ACHN (cell line): ENCODE data around the gene AP2M1.
"Not testable (repeated sequence)": the region's sequence is repeated elsewhere in the genome, so short reads cannot be mapped to it uniquely, and the experiment has no call there.

Experiments used
- DNase-seq: peaks from one replicate; pipeline ENCODE4 v3.0.0-alpha.2; 2015
- in situ Hi-C: cut with HindIII; loops from 2 replicates; pipeline ENCODE4 v1.10.0; 2017; ENCODE audit warnings: low sequenced_read_pairs, low pct_ligation_motif_present, low pct_unique_long_range_greater_than_20kb

AP2M1 gene

DNA sequence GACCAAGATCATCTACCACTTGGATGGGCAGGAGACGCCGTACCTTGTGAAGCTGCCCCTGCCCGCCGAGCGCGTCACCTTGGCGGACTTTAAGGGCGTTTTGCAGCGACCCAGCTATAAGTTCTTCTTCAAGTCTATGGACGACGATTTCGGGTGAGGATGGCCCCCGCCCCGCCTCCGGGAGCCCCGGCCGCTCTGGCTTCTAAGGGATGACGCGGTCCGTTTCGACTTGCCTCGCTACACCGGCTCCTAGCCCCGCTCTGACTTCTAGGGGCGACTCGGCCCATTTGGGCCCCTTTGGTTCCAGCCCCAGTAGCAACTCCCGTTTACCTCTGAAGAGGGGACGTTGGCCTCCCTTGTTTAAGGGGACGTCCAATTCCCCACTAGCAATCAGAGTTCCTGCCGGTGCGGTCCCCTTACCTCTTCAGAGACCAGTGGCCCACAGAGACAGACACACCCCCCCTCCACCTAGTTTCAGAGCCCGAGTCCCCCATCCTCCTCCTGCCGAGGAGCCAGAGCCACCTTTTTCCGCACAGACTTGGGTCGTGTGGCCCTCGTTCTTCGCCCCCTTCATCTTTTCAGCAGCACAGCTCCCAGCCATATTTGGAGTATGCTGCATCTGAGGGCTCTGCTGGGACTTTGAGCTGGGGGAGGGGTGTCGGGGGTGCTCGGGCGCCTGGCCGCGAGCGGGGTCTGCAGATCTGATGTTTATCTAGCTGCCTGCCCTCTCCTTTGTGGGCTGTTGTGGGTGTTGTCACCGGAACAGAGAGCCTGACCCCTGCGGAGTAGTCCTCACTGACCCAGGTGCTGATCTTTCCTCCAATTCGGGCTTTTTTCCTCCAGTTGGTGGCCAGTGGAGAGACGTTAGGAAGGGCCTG lies 18.8 kb upstream of the AP2M1 start:
- peak; percentile 35 for DNase-seq

GRCh38 chr3:184156522-184156955 lies 18.1 kb upstream of the AP2M1 start:
- DNase-seq: peak; percentile 39
- in situ Hi-C loops: no loop called here

More for the DNA sequence above, 18.8 kb upstream of the AP2M1 start:
- in situ Hi-C loops: no loop called here

DNA sequence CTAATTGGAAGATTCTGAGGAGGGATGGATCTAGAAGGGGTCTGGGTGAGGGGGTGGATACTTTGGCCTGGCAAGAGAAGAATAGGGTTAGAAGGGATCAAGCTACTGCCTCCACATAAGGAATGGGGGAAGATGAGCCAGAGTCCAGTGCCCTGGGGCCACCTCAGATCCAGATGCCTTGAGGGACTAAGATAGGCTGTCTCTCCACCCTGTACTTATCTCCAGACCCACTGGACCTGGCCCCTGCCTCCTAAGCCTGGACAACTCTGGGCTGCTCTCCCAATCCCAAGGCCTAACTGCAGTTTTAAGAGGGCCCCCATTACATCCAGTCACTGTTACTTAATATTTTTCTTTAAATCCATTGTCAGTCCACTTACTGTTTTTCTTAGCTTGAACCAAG lies 17.4 kb upstream of the AP2M1 start:
- in situ Hi-C loops: no loop called here
- DNase-seq: no peak

GRCh38 chr3:184158404-184158803 lies 16.3 kb upstream of the AP2M1 start:
- DNase-seq: no peak
- in situ Hi-C loops: no loop called here

DNA sequence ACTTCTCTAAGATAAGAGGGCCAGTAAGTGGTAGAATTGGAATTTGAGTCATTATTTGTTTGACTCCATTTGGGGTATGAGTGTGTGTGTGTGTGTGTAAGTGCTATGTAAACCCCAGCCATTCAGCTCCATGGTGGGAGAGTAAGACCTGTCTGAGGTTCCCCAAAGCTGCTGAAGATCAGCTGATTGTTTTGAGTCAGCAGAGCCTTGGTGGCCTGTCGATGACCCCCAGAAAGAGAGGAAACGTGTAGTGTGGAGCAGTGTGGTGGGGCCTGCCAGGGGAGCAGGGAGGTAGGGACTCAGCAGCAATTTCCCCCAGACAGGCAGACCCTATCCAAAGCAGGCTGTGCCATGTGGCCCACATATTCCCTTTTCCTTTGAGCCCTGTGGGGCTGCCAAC lies 14.2 kb upstream of the AP2M1 start:
- in situ Hi-C loops: no loop called here
- DNase-seq: no peak

- in situ Hi-C loops, DNase-seq: not testable (repeated sequence)
Measured at GRCh38 chr3:184162571-184163070, 12.0 kb upstream of the AP2M1 start.

DNA sequence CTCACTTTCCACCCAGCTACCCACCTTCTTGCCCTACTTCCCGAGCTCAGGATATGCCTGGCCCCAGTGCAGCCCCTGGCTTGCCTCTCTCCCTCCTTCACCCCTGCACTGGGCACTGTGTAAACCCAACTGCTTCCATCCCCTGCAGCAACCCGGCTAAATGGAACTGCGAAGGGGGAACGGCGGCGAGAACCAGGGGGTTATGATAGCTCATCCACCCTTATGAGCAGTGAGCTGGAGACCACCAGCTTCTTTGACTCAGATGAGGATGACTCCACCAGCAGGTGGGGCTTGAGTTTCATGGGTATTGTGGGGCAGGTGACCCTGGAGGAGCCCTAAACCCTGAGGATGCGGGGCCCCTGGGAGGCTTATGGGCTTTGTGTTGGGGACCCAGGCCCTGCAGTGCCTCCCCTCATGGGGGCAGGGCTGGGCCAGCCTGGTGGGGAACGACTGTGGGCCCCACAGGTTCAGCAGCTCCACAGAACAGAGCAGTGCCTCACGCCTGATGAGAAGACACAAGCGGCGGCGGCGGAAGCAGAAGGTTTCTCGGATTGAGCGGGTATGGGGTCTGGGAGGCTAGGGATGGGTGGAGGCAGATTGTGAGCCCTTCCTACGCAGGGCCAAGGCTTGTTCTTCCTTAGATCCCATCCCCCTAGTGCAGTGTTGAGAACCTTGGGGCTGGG lies 9.9 kb upstream of the AP2M1 start:
- DNase-seq: no peak
- in situ Hi-C loops: no loop called here

DNA sequence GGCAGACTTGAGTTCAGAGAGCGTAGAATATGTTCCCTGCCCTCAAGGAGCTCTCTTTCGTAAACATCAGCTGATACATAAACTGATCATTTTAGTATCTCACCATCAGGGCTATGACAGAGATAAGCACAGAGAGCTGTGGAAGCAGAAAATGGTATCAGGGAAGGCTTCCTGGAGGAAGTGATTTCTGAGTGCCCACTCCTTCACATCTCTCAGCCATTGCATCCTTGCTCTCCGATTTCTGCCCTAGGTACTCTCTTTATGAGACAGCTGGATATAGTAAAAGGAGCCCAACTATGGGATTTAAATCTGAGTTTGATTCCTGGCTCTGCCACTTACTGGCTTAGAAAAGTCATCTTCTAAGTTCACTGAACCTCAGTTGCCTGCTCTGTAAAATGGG lies 9.1 kb upstream of the AP2M1 start:
- DNase-seq: no peak
- in situ Hi-C loops: no loop called here

DNA sequence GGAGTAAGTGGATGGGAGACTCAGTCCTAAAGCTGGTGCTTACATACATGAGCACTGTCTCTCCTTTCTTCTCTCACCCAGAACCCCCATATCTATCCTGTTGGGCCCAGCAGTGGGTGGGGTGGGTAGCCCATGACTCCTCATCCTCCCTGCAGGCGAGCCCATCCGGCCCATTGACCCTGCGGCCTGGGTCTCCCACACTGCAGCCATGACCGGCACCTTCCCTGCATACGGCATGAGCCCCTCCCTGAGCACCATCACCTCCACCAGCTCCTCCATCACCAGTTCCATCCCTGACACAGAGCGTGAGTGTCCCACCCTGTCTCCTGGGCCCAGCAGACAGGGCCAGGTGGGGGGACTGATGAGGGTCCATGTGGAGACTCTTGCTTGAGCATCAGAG lies 8.0 kb upstream of the AP2M1 start:
- no peak for DNase-seq
- in situ Hi-C loops: no loop called here

DNA sequence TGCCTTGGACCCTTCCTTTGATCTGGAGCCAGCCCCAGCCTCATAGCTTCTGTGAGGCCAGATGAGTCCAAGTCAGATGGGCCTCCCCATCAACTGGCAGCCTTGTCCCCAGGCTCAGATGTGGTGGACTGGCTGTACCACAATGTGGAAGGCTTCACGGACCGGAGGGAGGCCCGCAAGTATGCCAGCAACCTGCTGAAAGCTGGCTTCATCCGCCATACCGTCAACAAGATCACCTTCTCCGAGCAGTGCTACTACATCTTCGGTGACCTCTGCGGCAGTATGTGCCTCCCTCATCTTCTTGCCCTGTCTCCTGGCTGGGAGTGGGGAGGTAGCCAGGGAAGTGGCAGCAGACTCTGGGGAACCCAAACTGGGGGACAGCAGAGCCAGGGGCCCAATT lies 6.9 kb upstream of the AP2M1 start:
- in situ Hi-C loops: no loop called here
- DNase-seq: no peak

DNA sequence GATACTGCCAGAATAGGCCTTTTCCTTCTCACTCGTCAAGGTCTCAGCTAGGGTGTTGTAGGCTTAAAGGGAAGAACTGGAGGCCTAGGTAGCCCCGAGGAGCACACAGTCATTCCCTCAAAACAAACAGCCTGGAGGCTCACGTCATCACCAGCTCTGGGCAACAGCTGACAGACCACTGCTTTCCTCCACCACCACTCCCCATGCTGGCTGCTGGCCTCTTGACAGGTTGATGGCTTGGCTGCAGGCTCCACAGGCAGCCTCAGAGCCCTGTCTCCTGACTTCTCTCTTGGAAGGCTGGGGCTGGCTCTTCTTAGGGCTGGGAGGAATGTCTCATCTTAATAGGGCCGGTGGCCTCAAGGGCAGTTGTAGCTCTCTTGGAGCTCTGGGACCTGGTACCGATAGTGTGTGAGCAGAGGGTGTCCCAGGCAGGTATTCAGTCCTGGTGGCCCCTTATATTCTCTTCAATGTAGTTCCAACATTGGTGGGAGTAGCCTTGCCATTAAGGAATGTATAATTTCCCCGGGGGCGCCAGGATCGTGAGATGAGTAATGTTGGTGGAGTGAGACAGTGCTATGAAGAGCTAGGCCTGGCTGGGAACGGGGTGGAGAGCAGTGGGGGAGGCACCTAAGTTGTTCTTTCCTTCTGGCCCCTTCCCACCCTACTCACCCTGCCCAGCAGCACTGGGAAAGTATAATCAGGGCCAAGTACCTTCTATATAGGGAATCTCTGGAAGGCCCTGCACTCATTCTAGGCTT lies 6.1 kb upstream of the AP2M1 start:
- DNase-seq: no peak
- in situ Hi-C loops: no loop called here

DNA sequence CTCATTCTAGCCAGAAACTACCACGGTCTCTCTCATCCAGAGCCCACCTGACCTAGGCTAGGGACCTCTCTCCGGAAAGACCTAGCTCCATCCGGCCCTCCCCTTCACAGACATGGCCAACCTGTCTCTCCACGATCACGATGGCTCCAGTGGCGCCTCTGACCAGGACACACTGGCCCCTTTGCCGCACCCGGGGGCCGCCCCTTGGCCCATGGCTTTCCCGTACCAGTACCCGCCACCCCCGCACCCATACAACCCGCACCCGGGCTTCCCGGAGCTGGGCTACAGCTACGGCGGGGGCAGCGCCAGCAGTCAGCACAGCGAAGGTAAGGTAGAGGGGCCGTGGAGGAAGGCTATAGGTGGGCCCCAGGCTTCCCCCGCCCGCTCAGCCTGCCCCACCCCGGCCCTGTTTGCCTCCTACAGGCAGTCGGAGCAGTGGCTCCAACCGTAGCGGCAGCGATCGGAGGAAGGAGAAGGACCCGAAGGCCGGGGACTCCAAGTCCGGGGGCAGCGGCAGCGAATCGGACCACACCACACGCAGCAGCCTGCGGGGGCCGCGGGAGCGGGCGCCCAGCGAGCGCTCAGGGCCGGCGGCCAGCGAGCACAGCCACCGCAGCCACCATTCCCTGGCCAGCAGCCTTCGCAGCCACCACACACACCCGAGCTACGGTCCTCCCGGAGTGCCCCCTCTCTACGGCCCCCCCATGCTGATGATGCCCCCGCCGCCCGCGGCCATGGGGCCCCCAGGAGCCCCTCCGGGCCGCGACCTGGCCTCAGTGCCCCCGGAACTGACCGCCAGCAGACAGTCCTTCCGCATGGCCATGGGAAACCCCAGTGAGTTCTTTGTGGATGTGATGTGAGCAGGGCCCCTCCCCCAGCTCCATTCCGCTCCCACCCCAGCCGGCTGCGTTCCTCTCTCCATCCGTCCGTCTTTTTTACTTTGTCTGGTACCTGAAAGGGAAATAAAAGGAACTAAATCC lies 4.5 kb upstream of the AP2M1 start:
- in situ Hi-C loops: no loop called here

DNA sequence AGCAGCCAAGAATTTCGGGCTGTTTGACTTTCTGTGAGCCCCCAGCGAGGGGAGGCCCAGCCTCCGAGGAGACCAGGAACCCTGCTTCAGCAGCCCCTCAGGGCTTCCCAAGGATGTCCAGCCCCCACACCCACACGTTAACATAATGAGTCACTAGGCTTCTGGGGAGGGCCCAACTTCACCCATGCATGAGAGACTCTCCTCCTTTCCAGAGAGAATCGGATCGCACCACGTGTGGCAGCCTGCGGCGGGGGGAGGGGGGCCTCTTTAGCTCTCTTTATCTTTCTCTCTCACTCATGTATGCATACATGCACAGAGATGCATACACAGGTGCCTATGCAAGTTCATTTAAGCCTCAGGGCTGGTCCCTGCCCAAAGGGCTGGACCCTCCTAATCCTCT lies 3.1 kb upstream of the AP2M1 start:
- DNase-seq: peak; percentile 77
- in situ Hi-C loops: no loop called here

More for the DNA sequence above, 4.5 kb upstream of the AP2M1 start:
- DNase-seq: no peak

DNA sequence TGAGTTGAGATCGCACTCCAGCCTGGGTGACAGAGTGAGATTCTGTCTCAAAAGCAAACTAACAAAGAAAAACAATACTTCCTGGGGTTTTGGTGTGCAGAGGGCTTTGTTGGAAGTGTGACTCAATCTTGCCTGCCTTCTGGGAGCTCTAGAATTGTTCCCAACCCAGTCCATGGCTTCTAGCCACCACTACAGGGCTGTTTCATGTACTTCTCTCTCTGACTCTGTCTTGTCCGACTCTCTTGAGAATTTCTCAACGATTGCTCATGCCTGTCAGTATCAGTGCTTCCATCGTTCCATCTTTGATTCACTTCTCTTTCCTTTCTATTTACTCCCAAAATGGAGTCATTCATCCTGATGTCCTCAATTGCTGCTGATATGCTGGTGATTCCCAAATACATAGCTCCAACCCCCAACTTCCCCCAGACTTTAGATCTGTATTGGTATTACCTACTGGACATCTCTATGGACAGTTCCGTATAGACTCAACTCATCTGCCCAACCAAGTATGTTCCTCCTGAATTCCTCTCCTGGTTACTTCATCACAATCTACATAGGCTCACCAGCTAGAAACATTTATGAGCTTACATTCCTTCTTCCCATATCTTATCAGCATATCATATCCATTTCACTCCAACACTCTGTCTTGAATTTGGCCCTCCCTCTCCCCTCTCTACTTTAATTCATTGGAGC lies 1.8 kb upstream of the AP2M1 start:
- no peak for DNase-seq

GRCh38 chr3:184173374-184173722 lies 1.3 kb upstream of the AP2M1 start:
- in situ Hi-C loops: no loop called here
- no peak for DNase-seq

More for the DNA sequence above, 1.8 kb upstream of the AP2M1 start:
- in situ Hi-C loops: no loop called here

DNA sequence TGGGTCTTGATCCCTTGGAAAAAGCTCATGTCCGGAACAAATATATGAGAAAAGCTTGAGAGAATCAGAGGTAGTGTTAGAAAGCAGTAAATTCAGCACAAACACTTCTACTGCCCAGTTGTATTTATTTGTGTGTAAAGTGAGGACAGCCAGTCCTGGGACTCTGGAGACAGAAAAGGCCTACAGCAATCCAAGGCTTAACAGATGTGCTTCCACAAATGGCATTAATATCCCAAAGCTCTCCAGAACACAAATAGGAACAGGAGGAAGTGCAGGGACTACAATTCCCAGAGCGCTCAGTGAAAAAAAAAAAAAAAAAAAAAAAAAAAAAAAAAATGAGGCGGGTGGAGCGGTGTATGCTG lies 390 bp upstream of the AP2M1 start:
- in situ Hi-C loops: no loop called here
- DNase-seq: no peak

- in situ Hi-C loops: no loop called here
- DNase-seq: no peak
Measured at GRCh38 chr3:184175506-184175905, 851 bp downstream of the AP2M1 start.

DNA sequence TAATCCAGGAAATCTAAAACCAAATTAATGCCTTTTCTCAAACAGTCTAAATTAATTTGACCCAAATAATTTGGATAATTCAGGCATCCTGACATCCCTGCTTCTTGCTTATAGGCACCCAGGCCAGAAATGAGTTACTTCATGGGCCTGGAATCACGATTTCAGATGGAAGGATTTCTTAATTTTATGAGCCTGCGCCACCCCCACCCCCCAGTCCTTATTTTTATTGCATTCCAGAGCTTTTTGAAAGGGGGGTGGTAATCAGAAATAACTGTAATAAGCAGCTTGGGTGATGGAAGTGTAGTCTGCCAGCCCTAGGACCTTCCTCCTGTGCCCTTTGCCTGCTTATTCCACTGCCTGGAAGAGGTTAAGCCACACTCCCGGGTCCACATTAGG lies 1.3 kb downstream of the AP2M1 start:
- no peak for DNase-seq
- in situ Hi-C loops: no loop called here
